Right cardiac atrium (tissue), 5 donors: ENCODE measurements around the gene ENPP5. TPM values are rescaled to one million over a fixed set of nuclear protein-coding genes. Genes with fewer than 3 reads are reported as not detected.

Source experiments
- ATAC-seq, 2 donors: fragments of 200-7000 bp; cut with Tn5 transposase; one replicate each; pipeline versions ENCODE4 v1.8.0 to v1.9.1; 2020; ENCODE audit warnings: moderate library complexity in 2 of 2, mild to moderate bottlenecking in 1 of 2
- DNase-seq, 3 donors: peaks; one replicate each; pipeline ENCODE4 v3.0.0-alpha.2; 2020
- H3K27ac ChIP-seq: one replicate; pipeline ENCODE4 v1.5.1; 2013; ENCODE audit warnings: mild to moderate bottlenecking, low read length, control low read depth, moderate library complexity
- H3K27me3 ChIP-seq: one replicate; pipeline ENCODE4 v1.6.1; 2013; ENCODE audit not compliant: control insufficient read depth, insufficient read depth
- H3K4me1 ChIP-seq: one replicate; pipeline ENCODE4 v1.6.1; 2013; ENCODE audit warnings: low read length; ENCODE audit not compliant: control insufficient read depth, insufficient read depth
- H3K4me3 ChIP-seq: one replicate; pipeline ENCODE4 v1.5.1; 2013; ENCODE audit warnings: low read length, control low read depth
- H3K9me3 ChIP-seq: one replicate; pipeline ENCODE4 v1.6.1; 2013; ENCODE audit warnings: low read length; ENCODE audit not compliant: control insufficient read depth
- WGBS: extraction: QIAGEN DNeasy Blood & Tissue Kit; methylation state at CpG from one replicate; pipeline ENCODE4 v1.1.7; 2013; 5-methylcytosine and 5-hydroxymethylcytosine counted together
- intact Hi-C, 4 donors: fragments of 100-400 bp; cut with DNase I; formaldehyde crosslinking; loops; one replicate each; pipeline versions ENCODE4 v1.11.0 to v1.14.0; 2022 to 2023
- long read RNA-seq, 4 donors: library from polyadenylated mRNA; unstranded; transcript quantifications; one replicate each; pipeline ENCODE4 v2.0.0, GENCODE V29; 2020 to 2021
- polyA plus RNA-seq: library from polyadenylated mRNA; stranded (reverse); fragments of 200-250 nt; gene quantifications from one replicate; pipeline ENCODE4 v1.2.3, GENCODE V29; 2013
- total RNA-seq, 4 donors: library from RNA; stranded (reverse); fragmentation: NEBNext Ultra II Directional; extraction: Animal tissue kit (Norgen Biotek cat#: 25700); gene quantifications; one replicate each; pipeline ENCODE4 v1.2.1, GENCODE V29; 2021
- donor health status: healthy with polysubstance abuse.
- donor health status: DM: no; HTN: yes; CAD: no.
- donor health status: DM: no; HTN: no; CAD: no.
- donor health status: DM: no; HTN: yes; CAD: no; lungs with severe emphysema.
- donor health status: DM: yes; HTN: yes; CAD: no.

ENPP5 gene, protein sequence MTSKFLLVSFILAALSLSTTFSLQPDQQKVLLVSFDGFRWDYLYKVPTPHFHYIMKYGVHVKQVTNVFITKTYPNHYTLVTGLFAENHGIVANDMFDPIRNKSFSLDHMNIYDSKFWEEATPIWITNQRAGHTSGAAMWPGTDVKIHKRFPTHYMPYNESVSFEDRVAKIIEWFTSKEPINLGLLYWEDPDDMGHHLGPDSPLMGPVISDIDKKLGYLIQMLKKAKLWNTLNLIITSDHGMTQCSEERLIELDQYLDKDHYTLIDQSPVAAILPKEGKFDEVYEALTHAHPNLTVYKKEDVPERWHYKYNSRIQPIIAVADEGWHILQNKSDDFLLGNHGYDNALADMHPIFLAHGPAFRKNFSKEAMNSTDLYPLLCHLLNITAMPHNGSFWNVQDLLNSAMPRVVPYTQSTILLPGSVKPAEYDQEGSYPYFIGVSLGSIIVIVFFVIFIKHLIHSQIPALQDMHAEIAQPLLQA
- total RNA-seq (10 to 100 TPM in 3 of 4 donors, 1 to 10 TPM in 1; 6.8 to 13.2 (median 11.4) TPM), polyA plus RNA-seq (9.8 TPM)
- long read RNA-seq, donor 1, transcript ENPP5-202 (5 exons, 3,834 nt) = minor isoform, 13 of 62 reads
- long read RNA-seq, donor 1, transcript ENPP5-201 (4 exons, 2,544 nt) = major isoform, 20 of 62 reads
- long read RNA-seq, donor 1, partial matches to known transcripts = 6 of 62 reads
- long read RNA-seq, donor 1, other reads (novel, unspliced or antisense) = 23 of 62 reads
- long read RNA-seq, donor 2, transcript ENPP5-201 (4 exons, 2,544 nt) = major isoform, 7 of 16 reads
- long read RNA-seq, donor 2, partial matches to known transcripts = 1 of 16 reads
- long read RNA-seq, donor 2, other reads (novel, unspliced or antisense) = 4 of 16 reads
- long read RNA-seq, donor 3, transcript ENPP5-202 (5 exons, 3,834 nt) = minor isoform, 14 of 88 reads
- long read RNA-seq, donor 3, transcript ENPP5-201 (4 exons, 2,544 nt) = major isoform, 45 of 88 reads
- long read RNA-seq, donor 3, partial matches to known transcripts = 11 of 88 reads
- long read RNA-seq, donor 3, other reads (novel, unspliced or antisense) = 18 of 88 reads
- long read RNA-seq, donor 4, transcript ENPP5-201 (4 exons, 2,544 nt) = major isoform, 12 of 22 reads
- long read RNA-seq, donor 4, partial matches to known transcripts = 0 of 22 reads
- long read RNA-seq, donor 4, other reads (novel, unspliced or antisense) = 6 of 22 reads

DNA sequence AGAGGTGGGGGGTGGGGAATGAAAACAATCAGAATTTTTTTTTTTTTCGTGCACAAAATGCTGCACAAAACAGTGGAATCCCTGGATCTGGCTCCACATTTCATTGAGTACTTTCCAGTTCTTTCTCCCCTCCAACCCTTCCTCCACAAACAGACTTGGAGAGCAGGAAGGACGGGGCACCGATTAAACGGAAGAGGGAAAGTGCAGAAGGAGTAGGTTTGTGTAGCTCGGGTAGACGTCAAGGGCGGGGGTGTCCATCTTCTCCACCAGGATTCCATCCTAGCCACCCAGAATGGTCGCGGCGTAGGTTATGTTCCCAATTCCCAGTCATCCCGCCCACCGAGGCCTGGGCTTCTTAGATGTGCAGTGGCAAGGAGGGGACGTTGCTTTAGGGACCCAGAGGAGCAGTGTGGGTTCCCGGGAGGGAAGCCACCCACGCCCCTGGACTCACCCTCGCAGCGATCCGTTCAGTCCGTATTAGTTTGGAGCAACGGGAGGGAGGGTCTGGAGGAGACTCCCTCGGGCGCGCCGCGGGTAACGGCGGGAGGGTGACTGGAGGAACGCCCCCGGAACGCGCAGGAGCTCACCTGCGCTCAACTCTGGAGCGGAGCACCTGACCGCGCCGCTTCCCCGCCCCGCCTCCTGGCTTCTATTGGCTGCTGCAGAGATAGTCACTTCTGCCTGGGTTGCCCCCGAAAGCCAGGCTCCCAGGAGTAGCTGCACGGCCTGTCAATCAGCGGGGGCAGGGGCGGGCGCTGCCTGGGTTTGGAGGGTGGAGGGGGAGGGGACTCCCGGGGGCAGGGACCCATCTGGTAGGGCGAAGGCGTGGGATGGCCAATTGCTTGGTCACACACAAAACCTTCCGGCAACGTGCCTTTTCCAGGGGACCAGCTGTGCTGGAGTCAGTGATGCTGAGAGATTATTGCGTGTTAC lies at the start of gene ENPP5:
ENPP5 (minus strand) TSS at position 624 of the 933 bp plus-strand sequence. CDS start 2,718 bp downstream, outside the sequence.
- no peaks in the 10 kb centered on the region for H3K9me3 ChIP-seq
- H3K27ac ChIP-seq = no peak within 1 kb of the TSS
- no peaks in the 10 kb centered on the region for H3K27me3 ChIP-seq
- peak within 1 kb of the TSS; percentile 62 for H3K4me3 ChIP-seq
- ATAC-seq (peak; percentile 97 to 98), DNase-seq (peak; percentile 77 to 92 (median 91))
- WGBS = 1% methylated on average over 49 of the region's 49 CpGs
- intact Hi-C loops = no loop called here
- H3K4me1 ChIP-seq = no peaks in the 10 kb centered on the region

DNA sequence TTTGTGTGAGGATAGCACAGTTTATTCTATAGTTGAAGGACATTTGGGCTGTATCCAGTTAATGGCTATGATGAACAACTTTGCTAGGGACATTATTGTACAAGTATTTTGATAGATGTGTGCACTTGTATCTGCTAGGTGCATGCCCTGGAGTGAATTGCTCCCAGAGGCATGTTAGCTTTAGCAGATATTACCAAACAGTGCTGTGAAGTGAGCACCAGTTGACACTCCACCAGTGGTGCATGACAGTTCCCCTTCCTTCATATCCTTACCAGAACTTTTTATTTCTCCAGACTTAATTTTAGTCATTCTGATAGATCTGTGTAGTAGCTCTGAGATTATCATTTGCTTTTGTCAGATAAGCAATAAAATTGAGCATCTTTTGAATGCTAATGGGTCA lies 48.9 kb upstream of the ENPP5 start:
- Histone ChIP-seq H3K4me1 (peaks cover 6% of the 10 kb centered on the region), H3K27me3 (no peaks in the 10 kb centered on the region), H3K27ac (no peak overlapping the region), H3K9me3 (no peaks in the 10 kb centered on the region), H3K4me3 (no peak overlapping the region)
- DNase-seq (no peak), ATAC-seq (no peak)
- intact Hi-C loops = loop anchor here in 3 of 4 donors (2.0 to 10.0 kb wide), 3 partner anchors 188 to 415 kb away; no protein-coding TSS in a partner anchor

DNA sequence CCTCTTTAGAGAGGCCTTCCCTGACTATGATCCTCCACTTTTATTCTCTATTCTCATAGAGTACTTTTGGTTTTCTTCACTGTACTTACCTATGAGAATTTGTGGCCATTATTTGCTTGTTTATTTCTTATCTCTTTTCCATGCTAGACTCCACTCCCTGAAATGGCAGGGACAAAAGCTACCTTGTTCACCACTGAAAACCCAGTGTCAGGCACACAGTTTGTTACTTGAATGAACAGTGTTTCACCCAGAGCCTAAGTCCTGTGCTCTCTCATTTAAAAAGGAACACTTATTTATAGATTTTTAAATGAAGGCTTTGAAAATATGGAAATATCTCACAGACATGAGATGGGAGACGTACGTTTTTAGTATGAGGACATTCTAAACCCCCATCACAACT lies 47.7 kb upstream of the ENPP5 start:
- DNase-seq = no peak
- 90% methylated on average over 2 of the region's 2 CpGs for WGBS
- Histone ChIP-seq H3K4me3 (no peak overlapping the region), H3K4me1 (peaks cover 6% of the 10 kb centered on the region), H3K9me3 (no peaks in the 10 kb centered on the region), H3K27me3 (no peaks in the 10 kb centered on the region), H3K27ac (peak overlapping the region; percentile 75)
- no peak for ATAC-seq
- intact Hi-C loops = loop anchor here in 1 of 4 donors (2.0 to 10.0 kb wide), 2 partner anchors 192 to 416 kb away; no protein-coding TSS in a partner anchor

DNA sequence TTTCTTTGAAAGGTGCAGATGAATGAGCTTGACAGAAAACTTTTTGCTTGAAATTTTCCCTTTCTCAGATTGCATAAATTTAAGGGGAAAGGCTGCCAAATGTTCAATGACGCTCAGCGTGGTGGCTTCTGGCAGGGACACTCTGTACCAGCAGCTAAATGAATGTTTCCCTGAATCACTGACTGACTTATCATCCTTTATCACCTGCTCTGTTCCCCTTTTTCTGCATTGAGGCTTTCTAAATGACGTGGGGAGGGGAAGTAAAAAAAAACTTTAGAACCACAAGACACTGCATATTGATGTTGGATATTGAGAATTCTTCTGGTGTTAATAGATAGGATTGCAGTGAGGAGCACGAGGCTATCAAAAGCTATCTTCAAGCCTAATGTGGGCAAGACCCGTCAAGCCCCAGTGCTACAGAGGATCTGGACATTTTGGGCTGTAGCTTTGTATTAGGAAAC lies 46.9 kb upstream of the ENPP5 start:
- Histone ChIP-seq H3K4me3 (no peak overlapping the region), H3K27me3 (no peaks in the 10 kb centered on the region), H3K27ac (peak overlapping the region; percentile 77), H3K9me3 (no peaks in the 10 kb centered on the region), H3K4me1 (peaks cover 6% of the 10 kb centered on the region)
- ATAC-seq (peak; percentile 86 to 92), DNase-seq (peak in 2 of 3 donors; percentile 34 to 80)
- 40% methylated on average over 5 of the region's 5 CpGs for WGBS
- intact Hi-C loops = loop anchor here in 1 of 4 donors (2.0 to 10.0 kb wide), 2 partner anchors 193 to 417 kb away; no protein-coding TSS in a partner anchor

DNA sequence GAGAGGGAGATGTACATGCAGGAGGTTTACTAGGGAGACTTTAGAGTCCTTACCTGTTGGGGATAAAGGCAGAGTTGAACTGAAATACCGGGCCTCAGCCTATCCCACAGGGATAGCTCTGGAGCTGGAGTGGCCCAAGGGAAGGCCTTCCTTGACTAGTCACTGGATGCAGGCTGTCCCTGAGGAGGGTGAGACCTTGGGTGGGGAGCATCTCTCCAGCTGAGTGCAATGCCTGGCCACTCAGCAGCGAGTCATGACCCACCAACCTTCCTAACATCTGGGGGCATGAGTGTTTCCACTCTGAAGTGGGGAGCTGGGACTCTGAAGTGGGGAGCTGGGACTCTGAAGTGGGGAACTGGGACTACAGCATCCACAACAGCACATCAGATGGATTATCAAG lies 46.1 kb upstream of the ENPP5 start:
- Histone ChIP-seq H3K27ac (peak overlapping the region; percentile 61), H3K4me1 (peaks cover 6% of the 10 kb centered on the region), H3K27me3 (no peaks in the 10 kb centered on the region), H3K4me3 (no peak overlapping the region), H3K9me3 (no peaks in the 10 kb centered on the region)
- WGBS = 86% methylated on average over 2 of the region's 2 CpGs
- intact Hi-C loops = loop anchor here in 1 of 4 donors (10.0 kb wide), 1 partner anchor 418 kb away; no protein-coding TSS in a partner anchor
- no peak for DNase-seq
- peak; percentile 16 to 32 for ATAC-seq

DNA sequence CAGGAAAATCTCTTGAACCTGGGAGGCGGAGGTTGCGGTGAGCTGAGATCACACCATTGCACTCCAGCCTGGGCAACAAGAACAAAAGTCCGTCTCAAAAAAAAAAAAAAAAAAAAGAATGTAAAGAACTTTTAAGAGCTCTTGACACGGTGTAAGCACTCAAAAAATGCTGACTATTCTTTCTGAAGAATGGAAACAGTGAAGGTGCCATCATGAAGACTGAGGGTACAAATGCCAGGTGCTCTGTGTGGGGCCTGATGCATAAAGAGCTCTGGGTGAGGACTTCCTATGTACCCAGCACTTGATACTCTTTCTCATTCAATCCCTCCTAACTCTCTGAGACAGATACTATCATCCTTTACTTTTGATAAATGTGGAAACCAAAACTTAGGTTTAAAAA lies 45.0 kb upstream of the ENPP5 start:
- WGBS = 88% methylated on average over 4 of the region's 4 CpGs
- intact Hi-C loops = loop anchor here in 1 of 4 donors (10.0 kb wide), 1 partner anchor 419 kb away; no protein-coding TSS in a partner anchor
- DNase-seq (no peak), ATAC-seq (no peak)
- Histone ChIP-seq H3K27ac (no peak overlapping the region), H3K4me3 (no peak overlapping the region), H3K4me1 (peaks cover 6% of the 10 kb centered on the region), H3K27me3 (no peaks in the 10 kb centered on the region), H3K9me3 (no peaks in the 10 kb centered on the region)

DNA sequence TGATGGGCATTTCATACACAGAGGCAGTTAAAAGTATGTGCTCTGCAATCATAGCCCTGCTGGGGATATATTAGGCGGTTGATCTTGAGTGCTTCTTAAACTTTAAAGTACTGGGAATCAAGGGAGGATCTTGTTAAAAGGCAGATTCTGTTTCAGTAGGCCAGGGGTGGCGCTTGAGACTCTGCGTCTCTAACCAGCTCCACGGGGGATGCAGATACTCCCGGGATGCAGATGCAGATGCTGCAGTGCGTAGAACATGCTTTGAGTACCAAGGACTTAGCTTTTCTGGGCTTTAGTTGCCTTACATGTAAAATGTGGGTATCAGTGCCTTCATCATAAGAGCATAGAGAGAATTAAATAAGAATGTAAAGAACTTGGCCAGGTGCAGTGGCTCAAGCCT lies 44.4 kb upstream of the ENPP5 start:
- Histone ChIP-seq H3K27ac (no peak overlapping the region), H3K9me3 (no peaks in the 10 kb centered on the region), H3K4me3 (no peak overlapping the region), H3K27me3 (no peaks in the 10 kb centered on the region), H3K4me1 (peaks cover 6% of the 10 kb centered on the region)
- DNase-seq (no peak), ATAC-seq (no peak)
- intact Hi-C loops = loop anchor here in 1 of 4 donors (10.0 kb wide), 1 partner anchor 420 kb away; no protein-coding TSS in a partner anchor
- 70% methylated on average over 6 of the region's 6 CpGs for WGBS

DNA sequence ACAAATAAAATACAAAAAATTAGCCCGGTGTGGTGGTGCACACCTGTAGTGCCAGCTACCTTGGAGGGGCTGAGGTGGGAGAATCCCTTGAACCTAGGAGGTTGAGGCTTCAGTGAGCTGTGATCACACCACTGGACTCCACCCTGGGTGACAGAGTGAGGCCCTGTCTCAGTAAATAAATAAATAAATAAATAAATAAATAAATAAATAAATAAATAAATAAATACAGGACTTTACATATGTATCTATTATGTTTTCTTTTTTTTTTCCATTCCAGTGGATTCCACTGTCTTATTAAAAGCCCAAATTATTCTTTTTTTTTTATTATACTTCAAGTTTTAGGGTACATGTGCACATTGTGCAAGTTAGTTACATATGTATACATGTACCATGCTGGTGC lies 41.1 kb upstream of the ENPP5 start:
- H3K9me3 ChIP-seq = no peaks in the 10 kb centered on the region
- no peak overlapping the region for H3K27ac ChIP-seq
- DNase-seq (no peak), ATAC-seq (no peak)
- WGBS = 97% methylated on average over 1 of the region's 1 CpG
- H3K4me1 ChIP-seq = peaks cover 2% of the 10 kb centered on the region
- H3K4me3 ChIP-seq = no peak overlapping the region
- intact Hi-C loops = loop anchor here in 1 of 4 donors (10.0 kb wide), 1 partner anchor 423 kb away; no protein-coding TSS in a partner anchor
- no peaks in the 10 kb centered on the region for H3K27me3 ChIP-seq

DNA sequence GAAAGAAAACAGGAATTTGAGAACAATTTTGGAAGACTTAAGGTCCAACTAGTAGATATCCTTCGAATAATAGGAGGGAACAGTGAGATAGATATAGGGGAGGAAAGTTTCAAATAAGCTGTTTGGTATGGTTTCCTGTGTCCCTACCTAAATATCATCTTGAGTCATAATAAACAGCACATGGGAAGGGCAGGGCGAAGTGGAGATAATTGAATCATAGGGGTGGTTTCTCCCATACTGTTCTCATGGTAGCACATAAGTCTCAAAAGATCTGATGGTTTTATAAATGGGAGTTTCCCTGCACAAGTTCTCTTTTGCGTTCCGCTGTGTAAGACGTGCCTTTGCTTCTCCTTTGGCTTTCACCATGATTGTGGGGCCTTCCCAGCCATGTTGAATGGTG lies 39.5 kb upstream of the ENPP5 start:
- Histone ChIP-seq H3K4me3 (no peak overlapping the region), H3K27me3 (no peaks in the 10 kb centered on the region), H3K27ac (no peak overlapping the region), H3K9me3 (no peaks in the 10 kb centered on the region), H3K4me1 (no peaks in the 10 kb centered on the region)
- DNase-seq (no peak), ATAC-seq (no peak)
- intact Hi-C loops = loop anchor here in 1 of 4 donors (10.0 kb wide), 1 partner anchor 425 kb away; no protein-coding TSS in a partner anchor
- WGBS = 89% methylated on average over 5 of the region's 5 CpGs
